Activated B cell treated with CpG ODN at 0.5 μM for 24 hours (primary cell): ENCODE results near the gene CMTM3. TPM values are rescaled to one million over a fixed set of nuclear protein-coding genes. Genes with fewer than 3 reads are reported as not detected.
"Not testable (repeated sequence)": the region's sequence is repeated elsewhere in the genome, so short reads cannot be mapped to it uniquely, and the experiment has no call there.

ENCODE experiments used
- ATAC-seq: fragments of 200-7000 bp; cut with Tn5 transposase; one replicate; pipeline ENCODE4 v1.10.0; 2021; ENCODE audit warnings: low read depth, mild to moderate bottlenecking, moderate library complexity
- CTCF ChIA-PET: fragments of 350-600 bp; sonication (Branson Sonifier 250); formaldehyde crosslinking; loops from one replicate; lab custom pipeline; 2021; ENCODE audit warnings: antibody characterized with exemption; lab: Charles Lee
- POLR2A ChIA-PET: fragments of 350-600 bp; sonication (Branson Sonifier 250); formaldehyde crosslinking; loops from one replicate; lab custom pipeline; 2021; ENCODE audit warnings: antibody characterized with exemption; lab: Charles Lee
- DNase-seq: peaks from one replicate; pipeline ENCODE4 v3.0.0; 2022
- H3K27ac Mint-ChIP-seq: one replicate; pipeline ENCODE4 v1.8.0; 2020; ENCODE audit warnings: mixed read lengths
- H3K27me3 Mint-ChIP-seq: one replicate; pipeline ENCODE4 v1.8.0; 2021; ENCODE audit warnings: mixed read lengths
- H3K36me3 Mint-ChIP-seq: one replicate; pipeline ENCODE4 v1.8.0; 2021; ENCODE audit warnings: low read depth, mixed read lengths
- H3K4me1 Mint-ChIP-seq: one replicate; pipeline ENCODE4 v1.8.0; 2021; ENCODE audit warnings: mixed read lengths
- H3K4me3 Mint-ChIP-seq: one replicate; pipeline ENCODE4 v1.8.0; 2020; ENCODE audit warnings: mild to moderate bottlenecking, mixed read lengths
- H3K9me3 Mint-ChIP-seq: one replicate; pipeline ENCODE4 v1.8.0; 2020; ENCODE audit warnings: mixed read lengths
- intact Hi-C: fragments of 100-400 bp; cut with micrococcal nuclease; formaldehyde crosslinking; loops from one replicate; pipeline ENCODE4 v1.15.1; 2024
- total RNA-seq: library from RNA; stranded (reverse); gene quantifications from 2 replicates; pipeline ENCODE4 v1.2.3, GENCODE V29; 2022
- TF ChIP-seq, protein P1 (sequence below): fragments of 200-600 bp; IDR thresholded peaks from one replicate; pipeline ENCODE4 v1.8.0; 2022; ENCODE audit warnings: antibody characterized with exemption, mild to moderate bottlenecking

CMTM3 gene
- total RNA-seq, 1 donor from 2014 or later = 4.4 TPM

DNA sequence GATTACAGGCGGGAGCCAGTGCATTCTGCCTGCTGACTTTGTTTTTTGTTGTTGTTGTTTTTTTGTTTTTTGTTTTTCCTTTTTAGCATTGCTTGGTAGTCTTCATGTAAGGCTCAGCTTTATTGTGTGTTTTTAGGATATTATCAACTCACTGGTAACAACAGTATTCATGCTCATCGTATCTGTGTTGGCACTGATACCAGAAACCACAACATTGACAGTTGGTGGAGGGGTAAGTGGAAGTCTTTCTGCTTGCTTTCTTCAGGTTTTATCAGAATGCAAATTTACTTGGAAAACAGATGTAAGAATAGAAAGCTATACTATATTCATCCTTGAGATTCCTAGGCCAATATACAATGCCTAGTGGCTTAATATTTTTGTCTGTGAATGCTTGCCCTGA is 41.5 kb upstream of the CMTM3 start:
- Mint-ChIP-seq H3K9me3 (no peaks in the 10 kb centered on the region), H3K4me3 (no peak overlapping the region), H3K4me1 (peaks cover 12% of the 10 kb centered on the region), H3K27ac (no peak overlapping the region), H3K27me3 (no peaks in the 10 kb centered on the region), H3K36me3 (peaks cover 63% of the 10 kb centered on the region)
- ChIA-PET CTCF (interaction anchor here (0.9 to 2.3 kb wide), 10 partner anchors 9 to 305 kb away, joined by 3 to 9 read pairs (median 3); partner anchors contain the start of gene CKLF), POLR2A (interaction anchor here (0.7 kb wide), 1 partner anchor 10 kb away, joined by 3 read pairs; the partner anchor contains the start of gene CKLF)
- TF ChIP-seq, protein P1, sequence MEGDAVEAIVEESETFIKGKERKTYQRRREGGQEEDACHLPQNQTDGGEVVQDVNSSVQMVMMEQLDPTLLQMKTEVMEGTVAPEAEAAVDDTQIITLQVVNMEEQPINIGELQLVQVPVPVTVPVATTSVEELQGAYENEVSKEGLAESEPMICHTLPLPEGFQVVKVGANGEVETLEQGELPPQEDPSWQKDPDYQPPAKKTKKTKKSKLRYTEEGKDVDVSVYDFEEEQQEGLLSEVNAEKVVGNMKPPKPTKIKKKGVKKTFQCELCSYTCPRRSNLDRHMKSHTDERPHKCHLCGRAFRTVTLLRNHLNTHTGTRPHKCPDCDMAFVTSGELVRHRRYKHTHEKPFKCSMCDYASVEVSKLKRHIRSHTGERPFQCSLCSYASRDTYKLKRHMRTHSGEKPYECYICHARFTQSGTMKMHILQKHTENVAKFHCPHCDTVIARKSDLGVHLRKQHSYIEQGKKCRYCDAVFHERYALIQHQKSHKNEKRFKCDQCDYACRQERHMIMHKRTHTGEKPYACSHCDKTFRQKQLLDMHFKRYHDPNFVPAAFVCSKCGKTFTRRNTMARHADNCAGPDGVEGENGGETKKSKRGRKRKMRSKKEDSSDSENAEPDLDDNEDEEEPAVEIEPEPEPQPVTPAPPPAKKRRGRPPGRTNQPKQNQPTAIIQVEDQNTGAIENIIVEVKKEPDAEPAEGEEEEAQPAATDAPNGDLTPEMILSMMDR = no peak
- DNase-seq (no peak), ATAC-seq (no peak)
- intact Hi-C loops = loop anchor here (2.0 to 5.0 kb wide), 3 partner anchors 42 to 178 kb away; partner anchors contain the start of gene CMTM3

DNA sequence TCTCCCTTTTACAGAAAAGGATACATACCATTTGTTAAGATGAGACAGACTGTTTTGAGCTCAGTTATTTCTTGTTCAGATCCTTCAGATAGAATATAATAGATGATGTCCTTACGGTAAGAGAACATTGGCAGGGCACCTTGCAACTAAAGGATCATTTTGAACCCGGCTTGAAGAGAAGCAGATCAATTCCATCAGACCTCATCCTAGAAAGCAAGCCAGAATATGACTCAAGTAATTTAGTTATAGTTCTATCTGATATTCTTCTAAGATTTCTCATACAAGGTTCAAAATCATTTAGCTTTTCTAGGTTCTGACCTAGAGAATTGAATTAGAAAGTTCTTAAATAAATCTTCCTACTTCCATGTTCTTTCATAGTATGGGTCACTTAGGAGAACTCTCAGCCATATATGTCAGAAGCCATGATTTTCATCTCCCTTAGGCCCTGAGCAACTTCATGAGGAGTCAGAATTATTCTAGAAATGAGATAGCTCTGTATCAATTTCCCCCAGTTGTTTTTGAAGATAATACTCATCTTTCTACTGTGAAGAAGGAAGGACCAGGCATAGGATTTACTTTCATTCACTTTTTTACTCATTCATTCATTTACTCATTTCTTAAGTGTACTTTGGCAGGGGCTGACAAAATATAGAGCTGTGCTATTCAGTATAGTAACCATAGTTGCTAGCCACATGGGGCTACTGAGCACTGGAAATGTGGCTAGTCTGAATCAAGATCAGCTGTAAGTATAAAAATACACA is 40.8 kb upstream of the CMTM3 start:
- Mint-ChIP-seq H3K4me1 (peaks cover 9% of the 10 kb centered on the region), H3K27me3 (no peaks in the 10 kb centered on the region), H3K9me3 (no peaks in the 10 kb centered on the region), H3K27ac (no peak overlapping the region), H3K4me3 (no peak overlapping the region), H3K36me3 (peaks cover 56% of the 10 kb centered on the region)
- CTCF ChIA-PET = interaction anchor here (1.0 to 2.3 kb wide), 12 partner anchors 8 to 189 kb away, joined by 3 to 9 read pairs (median 3); partner anchors contain the start of gene CKLF
- POLR2A ChIA-PET = no interaction called here
- DNase-seq (no peak), ATAC-seq (no peak)
- TF ChIP-seq, protein P1 = no peak
- intact Hi-C loops = loop anchor here (2.0 to 5.0 kb wide), 3 partner anchors 41 to 177 kb away; partner anchors contain the start of gene CMTM3

DNA sequence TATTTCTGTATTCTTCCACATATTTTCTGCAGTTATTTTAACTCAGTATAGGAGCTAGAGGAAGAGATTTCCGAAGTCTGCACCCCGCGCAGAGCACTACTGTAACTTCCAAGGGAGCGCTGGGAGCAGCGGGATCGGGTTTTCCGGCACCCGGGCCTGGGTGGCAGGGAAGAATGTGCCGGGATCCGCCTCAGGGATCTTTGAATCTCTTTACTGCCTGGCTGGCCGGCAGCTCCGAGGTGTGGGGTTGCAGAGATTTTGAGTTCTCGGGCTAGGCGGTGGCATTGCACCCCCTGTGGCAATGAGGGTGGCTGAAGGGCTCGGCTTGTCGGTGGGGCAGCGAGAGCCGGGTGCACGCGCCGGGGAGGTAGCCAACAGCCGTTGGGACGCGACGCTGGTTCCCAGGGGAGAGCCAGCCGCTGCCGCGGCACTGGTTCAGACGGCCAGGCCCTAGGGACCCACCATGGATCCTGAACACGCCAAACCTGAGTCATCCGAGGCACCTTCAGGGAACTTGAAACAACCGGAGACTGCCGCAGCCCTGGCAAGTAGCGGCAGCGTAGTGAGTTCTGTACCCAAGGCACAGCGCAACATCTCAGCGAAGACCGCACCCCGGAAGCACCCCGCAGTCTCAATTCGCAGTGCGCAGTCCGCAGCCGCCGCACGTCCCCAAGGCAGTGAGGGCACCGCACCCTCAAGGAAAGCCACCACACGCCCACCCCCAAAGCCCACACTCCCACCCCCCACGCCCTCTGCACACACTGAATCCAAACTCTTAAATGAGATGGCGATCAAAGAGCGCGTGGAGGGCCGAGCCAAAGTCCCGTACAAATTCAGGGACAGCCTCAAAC is 38.2 kb upstream of the CMTM3 start, which contains the start of gene CMTM1:
TSS of gene CMTM1 (plus strand) at position 389 of the 851 bp plus-strand sequence. CDS start at position 464, 75 bp downstream.
- peaks cover 9% of the 10 kb centered on the region for H3K4me1 Mint-ChIP-seq
- H3K27ac Mint-ChIP-seq = no peak within 1 kb of the TSS
- ATAC-seq (no peak), DNase-seq (no peak)
- no peaks in the 10 kb centered on the region for H3K27me3 Mint-ChIP-seq
- H3K36me3 Mint-ChIP-seq = peaks cover 39% of the 10 kb centered on the region
- intact Hi-C loops = no loop called here
- H3K9me3 Mint-ChIP-seq = no peaks in the 10 kb centered on the region
- ChIA-PET POLR2A (interaction anchor here (0.7 kb wide), 1 partner anchor 16 kb away, joined by 6 read pairs; the partner anchor contains the start of gene TK2), CTCF (no interaction called here)
- no peak within 1 kb of the TSS for H3K4me3 Mint-ChIP-seq
- TF ChIP-seq, protein P1 = no peak

DNA sequence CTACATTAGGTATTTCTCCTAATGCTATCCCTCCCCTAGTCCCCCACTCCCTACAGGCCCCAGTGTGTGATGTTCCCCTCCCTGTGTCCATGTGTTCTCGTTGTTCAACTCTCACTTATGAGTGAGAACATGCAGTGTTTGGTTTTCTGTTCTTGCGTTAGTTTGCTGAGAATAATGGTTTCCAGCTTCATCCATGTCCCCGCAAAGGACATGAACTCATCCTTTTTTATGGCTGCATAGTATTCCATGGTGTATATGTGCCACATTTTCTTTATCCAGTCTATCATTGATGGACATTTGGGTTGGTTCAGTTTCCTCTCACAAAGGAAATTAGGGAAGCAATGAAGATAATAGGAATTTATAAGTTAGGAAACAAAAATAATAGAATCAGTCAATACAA is 37.2 kb upstream of the CMTM3 start:
- H3K36me3 Mint-ChIP-seq = peaks cover 37% of the 10 kb centered on the region
- H3K9me3 Mint-ChIP-seq, CTCF ChIA-PET, H3K4me3 Mint-ChIP-seq, POLR2A ChIA-PET, H3K27ac Mint-ChIP-seq, H3K27me3 Mint-ChIP-seq, H3K4me1 Mint-ChIP-seq, intact Hi-C loops, DNase-seq, ATAC-seq: not testable (repeated sequence)

DNA sequence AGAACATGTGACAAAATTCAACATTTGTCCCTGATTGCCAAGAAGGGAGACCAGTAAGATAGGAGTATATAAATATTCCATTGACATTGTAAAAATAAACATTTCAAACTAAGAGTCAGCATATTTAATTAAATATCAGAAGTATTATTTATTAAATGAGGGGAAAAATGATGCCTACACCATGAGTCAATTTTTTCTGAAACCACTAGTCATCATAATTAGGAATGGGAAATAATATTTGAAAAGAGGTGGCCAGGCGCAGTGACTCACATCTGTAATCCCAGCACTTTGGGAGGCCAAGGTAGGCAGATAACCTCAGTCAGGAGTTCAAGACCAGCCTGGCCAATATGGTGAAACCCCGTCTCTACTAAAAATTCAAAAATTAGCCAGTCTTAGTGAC is 36.1 kb upstream of the CMTM3 start:
- ChIA-PET CTCF (no interaction called here), POLR2A (no interaction called here)
- no peaks in the 10 kb centered on the region for H3K4me1 Mint-ChIP-seq

More for the DNA sequence above, 36.1 kb upstream of the CMTM3 start:
- H3K9me3 Mint-ChIP-seq = no peaks in the 10 kb centered on the region
- TF ChIP-seq, protein P1 = no peak
- no peak for DNase-seq
- intact Hi-C loops = no loop called here
- ATAC-seq = no peak
- H3K36me3 Mint-ChIP-seq = peaks cover 36% of the 10 kb centered on the region
- no peak overlapping the region for H3K27ac Mint-ChIP-seq
- no peak overlapping the region for H3K4me3 Mint-ChIP-seq
- no peaks in the 10 kb centered on the region for H3K27me3 Mint-ChIP-seq
